ENCODE measurements around the gene LCK.

DNA sequence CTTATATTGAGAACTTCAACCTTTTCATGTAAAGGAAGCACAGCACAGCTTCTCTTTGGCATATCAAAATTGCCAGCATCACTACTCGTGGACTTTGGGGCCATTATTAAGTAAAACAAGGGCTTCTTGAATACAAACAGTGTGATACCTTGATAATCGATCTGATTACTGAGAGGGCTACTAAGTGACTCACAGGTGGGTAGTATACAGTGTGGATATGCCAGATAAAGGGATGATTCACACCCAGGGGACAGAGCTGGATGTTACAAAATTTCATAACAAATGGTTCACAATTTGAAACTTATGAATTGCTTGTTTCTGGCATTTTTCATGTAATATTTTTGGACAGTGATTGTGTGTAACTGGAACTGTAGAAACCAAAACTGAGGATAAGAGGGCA lies 56.3 kb downstream of the LCK start:
- no peak for TF ChIP-seq POLR2AphosphoS5 (IDR thresholded peaks at IDR 0.05; ENCODE audit: borderline replicate concordance, low read depth, low read length)
- no peak for TF ChIP-seq EZH2 (IDR thresholded peaks at IDR 0.05)
